Prostate gland (tissue), 2 donors: ENCODE results near the gene FAM20A. TPM values are rescaled to one million over a fixed set of nuclear protein-coding genes. Genes with fewer than 3 reads are reported as not detected.

Experiments
- DNase-seq: peaks from one replicate; pipeline ENCODE4 v3.0.0-alpha.2; 2019; ENCODE audit warnings: low spot score
- H3K27ac ChIP-seq, 2 donors: fragments of 200-600 bp; sonication (generic); 2 replicates each; pipeline ENCODE4 v1.5.1; 2017 to 2019
- H3K27me3 ChIP-seq: fragments of 200-600 bp; sonication (generic); replicated peaks from 2 replicates; pipeline ENCODE4 v1.5.1; 2019; ENCODE audit not compliant: insufficient read depth
- H3K36me3 ChIP-seq, 2 donors: fragments of 200-600 bp; sonication (generic); 1 replicate in 1 of 2; 2 replicates in 1 of 2; pipeline versions ENCODE4 v1.5.1 to v1.8.1; 2017 to 2019
- H3K4me1 ChIP-seq: fragments of 200-600 bp; sonication (generic); replicated peaks from 2 replicates; pipeline ENCODE4 v1.5.1; 2019
- H3K4me3 ChIP-seq, 2 donors: fragments of 200-600 bp; sonication (generic); 2 replicates each; pipeline ENCODE4 v1.5.1; 2017 to 2019
- H3K9me3 ChIP-seq: fragments of 200-600 bp; sonication (generic); 2 replicates; pipeline ENCODE4 v1.5.1; 2017
- CTCF ChIP-seq, 4 experiments: fragments of 200-600 bp in 2 of 4; fragments of 450-650 bp in 2 of 4; sonication (generic) in 2 of 4; IDR thresholded peaks; 1 replicate in 3 of 4; 2 replicates in 1 of 4; pipeline ENCODE4 v1.5.1; 2016 to 2019; ENCODE audit warnings: antibody characterized with exemption in 4 of 4, mild to moderate bottlenecking in 2 of 4, moderate library complexity in 2 of 4
- POLR2A ChIP-seq: fragments of 450-650 bp; IDR thresholded peaks from one replicate; pipeline ENCODE4 v1.6.1; 2016; ENCODE audit warnings: antibody characterized with exemption, mild to moderate bottlenecking
- POLR2AphosphoS5 ChIP-seq: sonication (generic); formaldehyde crosslinking; IDR thresholded peaks from one replicate; pipeline ENCODE4 v1.6.1; 2017; ENCODE audit warnings: antibody characterized with exemption
- WGBS: methylation state at CpG from one replicate; pipeline ENCODE4 v1.1.5; 2018; 5-methylcytosine and 5-hydroxymethylcytosine counted together
- intact Hi-C: fragments of 100-400 bp; cut with DNase I; formaldehyde crosslinking; loops from one replicate; pipeline ENCODE4 v1.14.2; 2022
- total RNA-seq, 2 donors: library from RNA; depleted of rRNA; stranded (reverse); fragments of >200 nt; gene quantifications; one replicate each; pipeline ENCODE4 v1.1.0, GENCODE V29; 2016

Gene FAM20A
- total RNA-seq, 2 donors from 2014 or later: 0.14 to 47.7 TPM

DNA sequence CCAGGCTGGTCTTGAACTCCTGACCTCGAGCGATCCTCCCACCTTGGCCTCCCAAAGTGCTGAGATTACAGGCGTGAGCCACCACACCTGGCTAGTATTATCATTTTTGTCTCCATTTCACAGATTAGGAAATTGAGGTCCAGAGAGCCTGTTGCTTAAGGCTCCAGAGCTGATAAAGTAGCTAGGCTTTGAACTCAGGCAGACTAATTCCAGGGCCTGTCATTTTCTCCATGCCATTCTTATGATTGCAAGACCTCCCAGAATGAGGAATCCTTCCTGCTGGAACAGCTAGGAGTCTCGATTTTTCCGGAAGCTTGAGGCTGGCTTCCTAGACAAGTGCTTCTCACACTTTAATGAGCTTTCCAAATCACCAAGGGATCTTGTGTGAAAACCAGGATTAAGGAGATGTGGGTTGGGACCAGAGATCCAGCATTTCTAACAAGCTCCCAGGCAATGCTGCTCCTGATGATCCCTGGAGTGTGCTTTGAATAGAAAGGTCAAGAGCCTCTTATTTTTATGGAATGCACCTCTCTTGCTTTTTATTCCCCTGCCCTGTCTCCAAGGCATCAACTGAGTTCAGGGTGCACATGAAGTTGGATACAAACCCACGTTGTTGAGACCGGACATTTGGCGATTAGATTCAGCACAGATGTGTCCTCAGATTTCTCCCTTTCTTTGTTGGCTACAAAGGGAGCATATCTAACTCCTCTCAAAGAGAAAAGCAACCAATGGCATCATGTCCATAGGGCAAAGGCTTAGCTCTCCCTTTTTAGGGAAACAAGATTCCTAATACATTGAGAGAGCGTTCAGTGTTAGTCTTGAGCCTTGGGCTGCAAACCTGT, 40.3 kb upstream of the FAM20A start:
- no peaks in the 10 kb centered on the region for H3K36me3 ChIP-seq
- no peak overlapping the region for H3K27ac ChIP-seq
- intact Hi-C loops: no loop called here
- H3K9me3 ChIP-seq: no peaks in the 10 kb centered on the region
- no peak for DNase-seq
- no peaks in the 10 kb centered on the region for H3K4me1 ChIP-seq
- H3K27me3 ChIP-seq: peaks cover 3% of the 10 kb centered on the region
- WGBS: 77% methylated on average over 9 of the region's 9 CpGs
- no peak overlapping the region for H3K4me3 ChIP-seq
- TF ChIP-seq POLR2AphosphoS5 (no peak), CTCF (IDR thresholded peaks at IDR 0.05) (no peak), POLR2A (no peak)

- Histone ChIP-seq H3K27ac (no peak overlapping the region), H3K36me3 (no peaks in the 10 kb centered on the region), H3K4me3 (no peak overlapping the region), H3K4me1 (no peaks in the 10 kb centered on the region), H3K27me3 (peaks cover 3% of the 10 kb centered on the region), H3K9me3 (no peaks in the 10 kb centered on the region)
- TF ChIP-seq POLR2AphosphoS5 (no peak), POLR2A (no peak), CTCF (IDR thresholded peaks at IDR 0.05) (no peak)
- no peak for DNase-seq
- 42% methylated on average over 2 of the region's 2 CpGs for WGBS
- intact Hi-C loops: no loop called here
These were observed 39.2 kb upstream of the FAM20A start for GRCh38 chr17:68640242-68640989.

DNA sequence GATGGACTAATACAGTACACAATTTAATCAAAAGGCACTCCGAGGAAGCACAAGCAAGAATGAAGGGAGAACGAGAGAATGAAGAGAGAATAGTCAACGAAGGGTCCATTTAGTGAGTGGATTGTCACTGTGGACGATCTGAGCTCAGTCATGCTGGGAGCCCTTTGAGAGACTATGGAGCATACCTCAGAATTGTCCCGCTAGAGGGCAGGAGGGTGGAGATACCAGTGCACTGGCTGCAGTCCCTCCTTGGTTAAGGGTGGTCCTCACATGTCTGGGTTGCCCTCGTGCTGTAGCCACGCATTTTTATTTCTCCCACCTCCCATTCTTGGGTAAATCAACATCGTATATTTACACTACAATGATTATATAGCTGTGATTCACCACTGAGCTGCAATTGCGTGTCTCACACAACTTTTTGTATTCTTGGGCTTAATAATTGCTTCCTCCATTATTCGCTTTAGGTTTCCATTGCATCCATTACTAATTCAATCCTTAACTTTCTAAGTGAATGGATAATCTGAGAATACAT, 33.2 kb upstream of the FAM20A start:
- H3K36me3 ChIP-seq: no peaks in the 10 kb centered on the region
- no peak overlapping the region for H3K27ac ChIP-seq
- no peaks in the 10 kb centered on the region for H3K9me3 ChIP-seq
- H3K4me3 ChIP-seq: no peak overlapping the region
- WGBS: 71% methylated on average over 10 of the region's 10 CpGs
- H3K4me1 ChIP-seq: no peaks in the 10 kb centered on the region
- no peak for DNase-seq
- intact Hi-C loops: no loop called here
- no peaks in the 10 kb centered on the region for H3K27me3 ChIP-seq
- no peak for TF ChIP-seq CTCF (IDR thresholded peaks at IDR 0.05)
- TF ChIP-seq POLR2A: no peak
- no peak for TF ChIP-seq POLR2AphosphoS5

GRCh38 chr17:68628576-68628957, 27.4 kb upstream of the FAM20A start:
- H3K4me1 ChIP-seq: no peaks in the 10 kb centered on the region
- H3K27ac ChIP-seq: no peak overlapping the region
- H3K27me3 ChIP-seq: no peaks in the 10 kb centered on the region
- no peak for TF ChIP-seq POLR2A
- no peak for TF ChIP-seq CTCF (IDR thresholded peaks at IDR 0.05)
- no peak for TF ChIP-seq POLR2AphosphoS5
- H3K4me3 ChIP-seq: no peak overlapping the region
- H3K36me3 ChIP-seq: no peaks in the 10 kb centered on the region
- DNase-seq: no peak
- H3K9me3 ChIP-seq: no peaks in the 10 kb centered on the region
- WGBS: 81% methylated on average over 3 of the region's 3 CpGs
- intact Hi-C loops: no loop called here
